ENCODE results near the gene LGMN. TPM values are rescaled to one million over a fixed set of nuclear protein-coding genes. Genes with fewer than 3 reads are reported as not detected.

LGMN gene
- total RNA-seq, 1 experiment from 2014 or later, result 33.7 TPM

- Histone ChIP-seq H3K4me1 (no peaks in the 10 kb centered on the region), H3K27ac (no peak overlapping the region), H3K4me3 (no peak overlapping the region), H3K27me3 (no peaks in the 10 kb centered on the region), H3K36me3 (no peaks in the 10 kb centered on the region), H3K9me3 (replicated peaks) (no peaks in the 10 kb centered on the region)
- no peak for DNase-seq
Measured at GRCh38 chr14:92670160-92670559, 78.3 kb downstream of the LGMN start.

- no peak for DNase-seq
- H3K4me3 ChIP-seq, result no peak overlapping the region
- no peaks in the 10 kb centered on the region for H3K9me3 ChIP-seq (replicated peaks)
- no peak overlapping the region for H3K27ac ChIP-seq
- H3K4me1 ChIP-seq, result no peaks in the 10 kb centered on the region
- no peaks in the 10 kb centered on the region for H3K36me3 ChIP-seq
- no peaks in the 10 kb centered on the region for H3K27me3 ChIP-seq
Measured at GRCh38 chr14:92668276-92668973, 80.0 kb downstream of the LGMN start.

GRCh38 chr14:92666251-92666650 is 82.2 kb downstream of the LGMN start:
- H3K9me3 ChIP-seq (replicated peaks), result no peaks in the 10 kb centered on the region
- no peak overlapping the region for H3K27ac ChIP-seq
- H3K36me3 ChIP-seq, result no peaks in the 10 kb centered on the region
- H3K4me1 ChIP-seq, result no peaks in the 10 kb centered on the region
- DNase-seq, result no peak
- no peak overlapping the region for H3K4me3 ChIP-seq
- no peaks in the 10 kb centered on the region for H3K27me3 ChIP-seq

GRCh38 chr14:92665661-92666110 is 82.7 kb downstream of the LGMN start:
- Histone ChIP-seq H3K4me3 (no peak overlapping the region), H3K27ac (no peak overlapping the region), H3K27me3 (no peaks in the 10 kb centered on the region), H3K4me1 (no peaks in the 10 kb centered on the region), H3K9me3 (replicated peaks) (no peaks in the 10 kb centered on the region), H3K36me3 (no peaks in the 10 kb centered on the region)
- no peak for DNase-seq

GRCh38 chr14:92663049-92663448 is 85.4 kb downstream of the LGMN start:
- no peak for DNase-seq
- Histone ChIP-seq H3K36me3 (no peaks in the 10 kb centered on the region), H3K9me3 (replicated peaks) (no peaks in the 10 kb centered on the region), H3K27me3 (no peaks in the 10 kb centered on the region), H3K27ac (no peak overlapping the region), H3K4me1 (no peaks in the 10 kb centered on the region), H3K4me3 (no peak overlapping the region)

GRCh38 chr14:92660571-92660970 is 87.9 kb downstream of the LGMN start:
- Histone ChIP-seq H3K4me1 (no peaks in the 10 kb centered on the region), H3K27me3 (no peaks in the 10 kb centered on the region), H3K9me3 (replicated peaks) (no peaks in the 10 kb centered on the region), H3K4me3 (no peak overlapping the region), H3K27ac (no peak overlapping the region), H3K36me3 (no peaks in the 10 kb centered on the region)
- DNase-seq, result no peak

GRCh38 chr14:92659765-92660561 is 88.5 kb downstream of the LGMN start:
- no peaks in the 10 kb centered on the region for H3K27me3 ChIP-seq
- H3K4me3 ChIP-seq, result no peak overlapping the region
- H3K27ac ChIP-seq, result no peak overlapping the region
- H3K9me3 ChIP-seq (replicated peaks), result no peaks in the 10 kb centered on the region
- no peaks in the 10 kb centered on the region for H3K4me1 ChIP-seq
- DNase-seq, result no peak
- no peaks in the 10 kb centered on the region for H3K36me3 ChIP-seq

- H3K4me3 ChIP-seq, result no peak overlapping the region
- H3K27me3 ChIP-seq, result no peaks in the 10 kb centered on the region
- no peaks in the 10 kb centered on the region for H3K4me1 ChIP-seq
- no peak overlapping the region for H3K27ac ChIP-seq
- H3K36me3 ChIP-seq, result no peaks in the 10 kb centered on the region
- H3K9me3 ChIP-seq (replicated peaks), result no peaks in the 10 kb centered on the region
- DNase-seq, result no peak
Measured at GRCh38 chr14:92658684-92659083, 89.7 kb downstream of the LGMN start.

GRCh38 chr14:92658160-92658559 is 90.3 kb downstream of the LGMN start:
- Histone ChIP-seq H3K4me1 (no peaks in the 10 kb centered on the region), H3K36me3 (no peaks in the 10 kb centered on the region), H3K9me3 (replicated peaks) (no peaks in the 10 kb centered on the region), H3K27me3 (no peaks in the 10 kb centered on the region), H3K27ac (no peak overlapping the region), H3K4me3 (no peak overlapping the region)
- no peak for DNase-seq

GRCh38 chr14:92657457-92658142 is 90.8 kb downstream of the LGMN start:
- Histone ChIP-seq H3K4me1 (no peaks in the 10 kb centered on the region), H3K9me3 (replicated peaks) (no peaks in the 10 kb centered on the region), H3K36me3 (no peaks in the 10 kb centered on the region), H3K27ac (no peak overlapping the region), H3K27me3 (no peaks in the 10 kb centered on the region), H3K4me3 (no peak overlapping the region)
- no peak for DNase-seq

GRCh38 chr14:92656306-92657081 is 91.9 kb downstream of the LGMN start:
- no peaks in the 10 kb centered on the region for H3K27me3 ChIP-seq
- no peaks in the 10 kb centered on the region for H3K4me1 ChIP-seq
- no peak for DNase-seq
- H3K9me3 ChIP-seq (replicated peaks), result no peaks in the 10 kb centered on the region
- H3K4me3 ChIP-seq, result no peak overlapping the region
- H3K36me3 ChIP-seq, result no peaks in the 10 kb centered on the region
- H3K27ac ChIP-seq, result no peak overlapping the region

GRCh38 chr14:92655419-92656201 is 92.8 kb downstream of the LGMN start:
- Histone ChIP-seq H3K36me3 (no peaks in the 10 kb centered on the region), H3K27ac (no peak overlapping the region), H3K4me3 (no peak overlapping the region), H3K9me3 (replicated peaks) (no peaks in the 10 kb centered on the region), H3K27me3 (no peaks in the 10 kb centered on the region), H3K4me1 (no peaks in the 10 kb centered on the region)
- DNase-seq, result no peak

GRCh38 chr14:92654239-92654901 is 94.1 kb downstream of the LGMN start:
- no peak for DNase-seq
- Histone ChIP-seq H3K36me3 (no peaks in the 10 kb centered on the region), H3K4me3 (no peak overlapping the region), H3K9me3 (replicated peaks) (no peaks in the 10 kb centered on the region), H3K27ac (no peak overlapping the region), H3K27me3 (no peaks in the 10 kb centered on the region), H3K4me1 (no peaks in the 10 kb centered on the region)

Data from SJCRH30 (cell line).